H1 (cell line): ENCODE measurements around the gene GARS1. TPM values are rescaled to one million over a fixed set of nuclear protein-coding genes. Genes with fewer than 3 reads are reported as not detected.

Source experiments
- CTCF ChIA-PET: fragments of 300-600 bp; sonication (Branson Sonifier 250); formaldehyde crosslinking; loops from one replicate; lab custom pipeline; 2021; ENCODE audit not compliant: partially characterized antibody; lab: Charles Lee
- POLR2A ChIA-PET: fragments of 300-600 bp; sonication (Branson Sonifier 250); formaldehyde crosslinking; loops from one replicate; lab custom pipeline; 2021; ENCODE audit warnings: inconsistent platforms; ENCODE audit not compliant: partially characterized antibody; lab: Charles Lee
- DNase-seq, 2 experiments: peaks; one replicate each; pipeline versions ENCODE4 v3.0.0 to v3.0.0-alpha.2; 2010 to 2022; ENCODE audit warnings: low spot score in 2 of 2, low read depth in 1 of 2, mixed read lengths in 1 of 2
- FAIRE-seq: peaks from 2 replicates; lab custom pipeline; 2011; peaks lifted over from hg19 to GRCh38; lab: Jason Lieb, UNC
- H2AFZ ChIP-seq: 2 replicates; pipeline ENCODE4 v1.8.1; 2012; ENCODE audit warnings: low read length, inconsistent platforms
- H2AK5ac ChIP-seq: 2 replicates; pipeline ENCODE4 v1.6.1; 2013; ENCODE audit warnings: low read depth, low read length
- H2BK120ac ChIP-seq: replicated peaks from 2 replicates; pipeline ENCODE3; 2013; ENCODE audit warnings: low read depth, low read length, inconsistent platforms
- H2BK12ac ChIP-seq: 2 replicates; pipeline ENCODE4 v1.6.1; 2013; ENCODE audit warnings: low read depth, low read length
- H2BK15ac ChIP-seq: 2 replicates; pipeline ENCODE4 v1.6.1; 2013; ENCODE audit warnings: low read length
- H2BK20ac ChIP-seq: 2 replicates; pipeline ENCODE4 v1.6.1; 2013; ENCODE audit warnings: low read length
- H2BK5ac ChIP-seq: 2 replicates; pipeline ENCODE4 v1.6.1; 2013; ENCODE audit warnings: low read depth, low read length
- H3K14ac ChIP-seq: 2 replicates; pipeline ENCODE4 v1.6.1; 2013; ENCODE audit warnings: inconsistent platforms; ENCODE audit not compliant: insufficient read length
- H3K18ac ChIP-seq: 2 replicates; pipeline ENCODE4 v1.6.1; 2013; ENCODE audit warnings: low read length; ENCODE audit errors: extremely low read depth
- H3K23ac ChIP-seq: 2 replicates; pipeline ENCODE4 v1.6.1; 2013; ENCODE audit warnings: inconsistent platforms; ENCODE audit not compliant: insufficient read length
- H3K23me2 ChIP-seq: 2 replicates; pipeline ENCODE4 v1.6.1; 2013; ENCODE audit warnings: low read depth, low read length
- H3K27ac ChIP-seq: 2 replicates; pipeline ENCODE4 v1.6.1; 2011; ENCODE audit warnings: low read depth, low read length, inconsistent platforms
- H3K27me3 ChIP-seq, 4 experiments: replicated peaks in 1 of 4; 1 replicate in 1 of 4; 2 replicates in 3 of 4; pipeline versions ENCODE4 v1.6.1 to v1.8.1; 2011 to 2013; ENCODE audit warnings: low read length in 3 of 4, mild to moderate bottlenecking in 3 of 4, inconsistent platforms in 2 of 4, mixed read lengths in 2 of 4, moderate library complexity in 1 of 4; ENCODE audit not compliant: control insufficient read depth in 3 of 4, insufficient read depth in 3 of 4; ENCODE audit errors: extremely low read depth in 1 of 4
- H3K36me3 ChIP-seq, 4 experiments: 2 replicates each; pipeline versions ENCODE4 v1.6.1 to v1.8.1; 2011 to 2013; ENCODE audit warnings: mild to moderate bottlenecking in 4 of 4, low read length in 3 of 4, moderate library complexity in 2 of 4, control low read depth in 1 of 4, inconsistent platforms in 1 of 4; ENCODE audit not compliant: insufficient read depth in 4 of 4, control insufficient read depth in 2 of 4
- H3K4ac ChIP-seq: replicated peaks from 2 replicates; pipeline ENCODE3; 2013; ENCODE audit warnings: low read length, low read depth, mixed read lengths, inconsistent platforms; ENCODE audit not compliant: insufficient read length
- H3K4me1 ChIP-seq, 4 experiments: replicated peaks in 1 of 4; 1 replicate in 1 of 4; 2 replicates in 3 of 4; pipeline versions ENCODE4 v1.6.1 to v1.8.1; 2011 to 2013; ENCODE audit warnings: low read length in 3 of 4, inconsistent platforms in 2 of 4, mixed read lengths in 1 of 4; ENCODE audit not compliant: insufficient read depth in 4 of 4, control insufficient read depth in 3 of 4
- H3K4me2 ChIP-seq, 2 experiments: 2 replicates each; pipeline versions ENCODE4 v1.6.1 to v1.8.1; 2011 to 2013; ENCODE audit warnings: low read depth in 2 of 2, low read length in 2 of 2, control low read depth in 1 of 2, inconsistent platforms in 1 of 2, mild to moderate bottlenecking in 1 of 2; ENCODE audit not compliant: insufficient read depth in 1 of 2
- H3K4me3 ChIP-seq, 4 experiments: fragments of 200-600, 300-600 bp in 1 of 4; sonication (generic), shearing (Covaris generic), sonication (Bioruptor Twin) in 1 of 4; 2 replicates each; pipeline versions ENCODE4 v1.5.1 to v1.8.1; 2011 to 2016; ENCODE audit warnings: low read length in 4 of 4, low read depth in 3 of 4, control low read depth in 2 of 4, inconsistent platforms in 2 of 4, mild to moderate bottlenecking in 2 of 4, mixed read lengths in 1 of 4, moderate library complexity in 1 of 4; ENCODE audit not compliant: insufficient read depth in 2 of 4; ENCODE audit errors: extremely low read depth in 1 of 4
- H3K56ac ChIP-seq: replicated peaks from 2 replicates; pipeline ENCODE3; 2013; ENCODE audit warnings: low read depth, mild to moderate bottlenecking, mixed read lengths, low read length, inconsistent platforms; ENCODE audit not compliant: insufficient read length
- H3K79me1 ChIP-seq: 2 replicates; pipeline ENCODE4 v1.6.1; 2013; ENCODE audit warnings: low read depth, low read length, control low read depth
- H3K79me2 ChIP-seq, 2 experiments: 2 replicates each; pipeline versions ENCODE4 v1.6.1 to v1.8.1; 2012 to 2013; ENCODE audit warnings: low read length in 2 of 2, mild to moderate bottlenecking in 2 of 2, inconsistent platforms in 1 of 2; ENCODE audit not compliant: insufficient read depth in 2 of 2, control insufficient read depth in 1 of 2
- H3K9ac ChIP-seq, 4 experiments: replicated peaks in 1 of 4; 1 replicate in 1 of 4; 2 replicates in 3 of 4; pipeline versions ENCODE4 v1.6.1 to v1.8.1; 2011 to 2013; ENCODE audit warnings: low read depth in 3 of 4, low read length in 3 of 4, control low read depth in 2 of 4, mild to moderate bottlenecking in 2 of 4, moderate library complexity in 2 of 4, inconsistent platforms in 1 of 4; ENCODE audit errors: extremely low read depth in 1 of 4
- H3K9me3 ChIP-seq, 2 experiments: 2 replicates each; pipeline versions ENCODE4 v1.6.1 to v1.8.1; 2012 to 2013; ENCODE audit warnings: mild to moderate bottlenecking in 2 of 2, moderate library complexity in 2 of 2, control low read depth in 1 of 2, inconsistent platforms in 1 of 2, low read depth in 1 of 2, low read length in 1 of 2, mixed read lengths in 1 of 2; ENCODE audit not compliant: insufficient read depth in 2 of 2
- H4K20me1 ChIP-seq, 2 experiments: replicated peaks in 1 of 2; 2 replicates each; pipeline versions ENCODE3 to v1.8.1; 2011 to 2013; ENCODE audit warnings: inconsistent platforms in 2 of 2, low read length in 2 of 2, mild to moderate bottlenecking in 1 of 2; ENCODE audit not compliant: insufficient read depth in 2 of 2, control insufficient read depth in 1 of 2
- H4K5ac ChIP-seq: 2 replicates; pipeline ENCODE4 v1.6.1; 2013; ENCODE audit warnings: low read length, low read depth, mixed read lengths, inconsistent platforms; ENCODE audit not compliant: insufficient read length
- H4K8ac ChIP-seq: 2 replicates; pipeline ENCODE4 v1.8.0; 2013; ENCODE audit warnings: mild to moderate bottlenecking, moderate library complexity, low read length, inconsistent platforms; ENCODE audit not compliant: insufficient read depth; ENCODE audit errors: extremely low read depth
- H4K91ac ChIP-seq: replicated peaks from 2 replicates; pipeline ENCODE3; 2013; ENCODE audit warnings: low read length, mixed read lengths, inconsistent platforms; ENCODE audit not compliant: insufficient read length
- KDM1A ChIP-seq: fragments of 200-600, 300-600 bp; sonication (generic); IDR thresholded peaks from 2 replicates; pipeline ENCODE4 v1.7.1; 2016; ENCODE audit warnings: mild to moderate bottlenecking, low read length, borderline replicate concordance
- KDM5A ChIP-seq: fragments of 200-600 bp; IDR thresholded peaks from 2 replicates; pipeline ENCODE4 v1.7.1; 2012; ENCODE audit warnings: mild to moderate bottlenecking, low read length, inconsistent platforms, mixed read lengths
- SIX5 ChIP-seq: IDR thresholded peaks from 2 replicates; pipeline ENCODE4 v1.6.1; 2011; ENCODE audit warnings: mild to moderate bottlenecking, low read depth, low read length
- SP1 ChIP-seq: IDR thresholded peaks from 2 replicates; pipeline ENCODE4 v1.6.1; 2011; ENCODE audit warnings: low read depth, low read length
- TEAD4 ChIP-seq: IDR thresholded peaks from 2 replicates; pipeline ENCODE4 v1.6.1; 2012; ENCODE audit warnings: low read depth, low read length, inconsistent platforms, mixed read lengths
- WGBS, 2 experiments: shearing (Covaris generic) in 1 of 2; methylation state at CpG; one replicate each; pipeline versions ENCODE4 v1.1.6 to v1.1.7; 2013 to 2015; ENCODE audit warnings: low lambda C conversion rate in 2 of 2, mixed read lengths in 2 of 2, inconsistent platforms in 1 of 2, low coverage in 1 of 2, missing lambda C conversion rate in 1 of 2; ENCODE audit not compliant: insufficient replicate concordance in 2 of 2, insufficient coverage in 1 of 2, insufficient read length in 1 of 2; ENCODE audit errors: extremely low coverage in 1 of 2, missing lambda C conversion rate in 1 of 2; 5-methylcytosine and 5-hydroxymethylcytosine counted together
- polyA plus RNA-seq, 7 experiments: library from polyadenylated mRNA; depleted of rRNA in 3 of 7; stranded (reverse) in 5 of 7; unstranded in 2 of 7; fragments of >200 nt in 5 of 7; fragments of 200-250 nt in 2 of 7; gene quantifications; 1 replicate in 5 of 7; 2 replicates in 1 of 7; 4 replicates in 1 of 7; pipeline versions ENCODE4 v1.2.1 to v1.2.3, GENCODE V29; 2011 to 2013; ENCODE audit warnings: missing spikeins in 2 of 7, mixed read lengths in 2 of 7
- total RNA-seq: library from RNA; stranded (reverse); fragmentation: NEBNext Ultra II Directional; extraction: Animal tissue kit (Norgen Biotek cat#: 25700); gene quantifications from 2 replicates; pipeline ENCODE4 v1.2.1, GENCODE V29; 2021

GARS1 gene
- total and polyA plus RNA-seq, 2 of the 8 experiments (the other 6 are each of a cell fraction or from before 2014, with no cell fraction given) = 270 to 476 TPM

DNA sequence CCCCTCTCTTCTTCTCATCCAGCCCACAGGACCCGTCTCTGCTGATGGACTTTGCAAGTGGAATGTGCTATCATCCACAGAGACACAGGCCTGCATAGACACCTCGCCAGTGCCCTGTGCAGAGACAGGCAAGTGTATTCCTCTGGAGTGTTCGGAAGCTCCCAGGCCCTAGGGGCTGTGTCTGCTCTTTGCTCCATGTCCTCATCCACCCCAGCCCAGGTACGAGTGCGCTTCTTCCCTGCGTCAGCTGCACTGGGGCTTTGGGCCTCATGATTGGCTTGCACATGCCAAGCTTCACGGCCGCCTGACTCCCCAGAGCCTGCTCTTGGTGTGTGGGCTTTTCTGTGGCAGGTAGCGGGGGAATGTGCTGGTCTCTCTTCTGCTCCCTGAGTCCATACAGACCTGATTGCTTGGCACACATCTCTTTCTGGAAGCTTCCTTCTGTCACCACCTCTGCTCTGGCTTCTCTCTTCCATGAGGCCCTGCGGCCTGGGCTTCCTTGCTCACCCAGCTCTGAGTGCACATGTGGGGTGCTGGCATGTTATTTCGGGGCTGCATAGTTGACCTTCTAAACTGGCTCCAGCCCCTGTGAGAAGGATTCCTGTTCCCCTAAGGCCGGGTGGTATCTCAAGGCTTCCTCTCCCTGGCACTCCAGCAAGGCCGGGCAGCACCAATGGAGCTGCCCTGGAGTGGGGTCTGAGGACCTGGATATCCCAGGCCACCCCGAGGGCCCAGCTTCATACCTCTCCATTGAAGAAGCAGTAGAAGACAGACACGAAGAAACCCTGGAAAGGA, 59.8 kb downstream of the GARS1 start:
- Histone ChIP-seq H3K18ac (no peak overlapping the region), H3K36me3 (no peaks in the 10 kb centered on the region; a peak in 1 of 8 replicates), H3K27ac (0 out of 2 replicates have a peak overlapping the region, but pooled peaks have one; percentile 15), H4K91ac (no peak overlapping the region), H3K9ac (no peak overlapping the region), H3K23ac (no peak overlapping the region), H3K9me3 (no peaks in the 10 kb centered on the region), H2BK15ac (no peak overlapping the region), H3K4me1 (peaks cover 0 to 2% (median 0%) of the 10 kb centered on the region in 4 experiments; a peak in 2 of 7 replicates), H3K79me1 (no peaks in the 10 kb centered on the region; the same call in 1 of the 2 replicates), H4K5ac (no peak overlapping the region), H3K27me3 (no peaks in the 10 kb centered on the region), H3K4me3 (no peak overlapping the region), H2BK120ac (no peak overlapping the region), H3K56ac (no peak overlapping the region), H4K20me1 (peaks cover 10 to 13% of the 10 kb centered on the region in 2 experiments), H2BK20ac (no peak overlapping the region), H3K23me2 (peaks cover 5% of the 10 kb centered on the region; the same call in 1 of the 2 replicates), H3K4ac (no peak overlapping the region), H4K8ac (no peak overlapping the region), H2BK12ac (no peak overlapping the region), H2AFZ (no peak overlapping the region), H3K14ac (no peak overlapping the region), H2BK5ac (no peak overlapping the region), H2AK5ac (no peak overlapping the region), H3K4me2 (no peak overlapping the region), H3K79me2 (no peaks in the 10 kb centered on the region)
- DNase-seq = no peak
- POLR2A ChIA-PET = interaction anchor here (0.6 to 3.8 kb wide), 6 partner anchors 9 to 118 kb away, joined by 3 to 14 read pairs (median 4); partner anchors contain the start of gene CRHR2
- no peak for FAIRE-seq
- 89% methylated on average over 15 of the region's 15 CpGs; no CpG with 5 or more reads in 1 of the 2 experiments for whole genome bisulfite sequencing, 2 experiments
- CTCF ChIA-PET = interaction anchor here (0.8 to 1.9 kb wide), 6 partner anchors 8 to 28 kb away, joined by 3 to 5 read pairs (median 4); partner anchors contain the start of gene CRHR2
- TF ChIP-seq SP1 = no peak
- no peak for TF ChIP-seq SIX5
- no peak for TF ChIP-seq KDM5A
- TF ChIP-seq TEAD4 = no peak
- no peak for TF ChIP-seq KDM1A
